ENCODE measurements around the gene FUCA1. TPM values are rescaled to one million over a fixed set of nuclear protein-coding genes. Genes with fewer than 3 reads are reported as not detected.

Gene FUCA1
- total and polyA plus RNA-seq, 10 of the 15 experiments (the other 5 are each of a cell fraction or from before 2014, with no cell fraction given): 33.3 to 117 (median 52.6) TPM

- no peak for TF ChIP-seq BCLAF1 (IDR thresholded peaks at IDR 0.05)
- 0 out of 2 replicates have a peak, but pooled peaks have one; percentile 24 for TF ChIP-seq IKZF1 (conservative IDR thresholded peaks at IDR 0.05)
- no peak for TF ChIP-seq ZBTB4 (CRISPR knock-in tag; IDR thresholded peaks at IDR 0.05)
- no peak for TF ChIP-seq FOS (IDR thresholded peaks at IDR 0.05; ENCODE audit: borderline replicate concordance, extremely low read depth, insufficient read length)
- peak; percentile 33 to 69; a peak in 3 of 4 replicates for TF ChIP-seq BHLHE40 (IDR thresholded peaks at IDR 0.05; ENCODE audit: borderline replicate concordance in 1 of 2, low read depth in 2 of 2, low read length in 1 of 2)
- no peak for TF ChIP-seq CHD2 (IDR thresholded peaks at IDR 0.05; ENCODE audit: borderline replicate concordance, low read depth, low read length)
- no peak for TF ChIP-seq CBX5 (IDR thresholded peaks at IDR 0.05; ENCODE audit: low read depth)
- TF ChIP-seq ZBTB11 (CRISPR knock-in tag; IDR thresholded peaks at IDR 0.05): no peak
- no peak for TF ChIP-seq MYB (IDR thresholded peaks at IDR 0.05; ENCODE audit: borderline replicate concordance, low read depth, low read length)
- TF ChIP-seq BMI1 (IDR thresholded peaks at IDR 0.05; ENCODE audit: borderline replicate concordance): no peak
- TF ChIP-seq SMAD5 (IDR thresholded peaks at IDR 0.05; ENCODE audit: low read depth): no peak
- no peak for TF ChIP-seq EZH2 (IDR thresholded peaks at IDR 0.05; ENCODE audit: borderline replicate concordance, control insufficient read depth, low read depth, low read length)
- TF ChIP-seq CHD4 (IDR thresholded peaks at IDR 0.05): no peak
- peak in 1 of 2 experiments; percentile 64; a peak in 1 of 3 replicates for TF ChIP-seq EGR1 (IDR thresholded peaks at IDR 0.05; ENCODE audit: borderline replicate concordance in 1 of 2, low read depth in 2 of 2, low read length in 2 of 2)
- TF ChIP-seq STAT3 (IDR thresholded peaks at IDR 0.05; ENCODE audit: low read depth, low read length): no peak
- no peak for TF ChIP-seq CEBPB (IDR thresholded peaks at IDR 0.05; ENCODE audit: borderline replicate concordance in 1 of 2, low read depth in 2 of 2, low read length in 2 of 2)
- TF ChIP-seq JUNB (IDR thresholded peaks at IDR 0.05): no peak
- TF ChIP-seq MEF2B (IDR thresholded peaks at IDR 0.05; ENCODE audit: partially characterized antibody, poor library complexity, severe bottlenecking): peak; percentile 39
- no peak for TF ChIP-seq NR2C1 (IDR thresholded peaks at IDR 0.05)
- TF ChIP-seq IKZF2 (IDR thresholded peaks at IDR 0.05): no peak
- no peak for TF ChIP-seq MEF2A (IDR thresholded peaks at IDR 0.05; ENCODE audit: insufficient read depth, low read depth, low read length)
- TF ChIP-seq ZNF24 (IDR thresholded peaks at IDR 0.05): no peak
Observed at GRCh38 chr1:23838401-23838866, 29.7 kb downstream of the FUCA1 start (continued).
